ENCODE results near the gene IP6K3. TPM values are rescaled to one million over a fixed set of nuclear protein-coding genes. Genes with fewer than 3 reads are reported as not detected.

Gene IP6K3
- polyA plus RNA-seq, 1 of the 3 experiments (the other 2 are of a cell fraction): 0.21 TPM

- H3K4me2 ChIP-seq: no peak overlapping the region
- no peaks in the 10 kb centered on the region for H4K20me1 ChIP-seq (ENCODE audit: insufficient read depth)
- H2AFZ ChIP-seq (ENCODE audit: low read depth): no peak overlapping the region
- no peaks in the 10 kb centered on the region for H3K9me3 ChIP-seq
- peaks cover 44% of the 10 kb centered on the region for H3K27me3 ChIP-seq (ENCODE audit: insufficient read depth)
- no peak for TF ChIP-seq POLR2AphosphoS5 (IDR thresholded peaks at IDR 0.05; ENCODE audit: low read depth, low read length)
- TF ChIP-seq SMC3 (IDR thresholded peaks at IDR 0.05; ENCODE audit: low read depth, low read length): no peak
- no peak for TF ChIP-seq FOXJ3 (CRISPR knock-in tag; IDR thresholded peaks at IDR 0.05)
- TF ChIP-seq JUND (IDR thresholded peaks at IDR 0.05): no peak
- TF ChIP-seq MAX (IDR thresholded peaks at IDR 0.05; ENCODE audit: low read depth): no peak
- no peak for TF ChIP-seq RXRA (IDR thresholded peaks at IDR 0.05; ENCODE audit: borderline replicate concordance, low read depth)
- TF ChIP-seq USF1 (IDR thresholded peaks at IDR 0.05; ENCODE audit: borderline replicate concordance, low read depth): no peak
- TF ChIP-seq NFIC (IDR thresholded peaks at IDR 0.05; ENCODE audit: borderline replicate concordance): no peak
- TF ChIP-seq YY1 (IDR thresholded peaks at IDR 0.05; ENCODE audit: low read depth): no peak
- TF ChIP-seq RCOR1 (IDR thresholded peaks at IDR 0.05; ENCODE audit: low read length): no peak
- no peak for TF ChIP-seq USF2 (IDR thresholded peaks at IDR 0.05; ENCODE audit: borderline replicate concordance, low read depth, low read length)
- TF ChIP-seq MEF2A (IDR thresholded peaks at IDR 0.05; ENCODE audit: borderline replicate concordance, low read depth): no peak
- no peak for TF ChIP-seq TEAD4 (IDR thresholded peaks at IDR 0.05; ENCODE audit: borderline replicate concordance, insufficient read depth)
- no peak for TF ChIP-seq EP300 (IDR thresholded peaks at IDR 0.05; ENCODE audit: borderline replicate concordance in 1 of 2, low read depth in 1 of 2, low read length in 1 of 2)
- no peak for TF ChIP-seq NRF1 (IDR thresholded peaks at IDR 0.05; ENCODE audit: low read depth, low read length)
- TF ChIP-seq IRF3 (IDR thresholded peaks at IDR 0.05; ENCODE audit: low read depth, low read length): no peak
- no peak for TF ChIP-seq EZH2phosphoT487 (IDR thresholded peaks at IDR 0.05; ENCODE audit: borderline replicate concordance, low read depth)
- TF ChIP-seq RFX5 (IDR thresholded peaks at IDR 0.05; ENCODE audit: low read length): no peak
- TF ChIP-seq FOSL2 (IDR thresholded peaks at IDR 0.05; ENCODE audit: borderline replicate concordance, low read depth): no peak
- TF ChIP-seq PBX3 (IDR thresholded peaks at IDR 0.05): no peak
- no peak overlapping the region for H3K4me3 ChIP-seq (ENCODE audit: low read depth in 2 of 2, low read length in 1 of 2)
- ChIA-PET CTCF (interaction anchor here (1.9 kb wide), 1 partner anchor 25 kb away, joined by 11 read pairs; no protein-coding TSS in a partner anchor), POLR2A (no interaction called here)
- H3F3A ChIP-seq (replicated peaks; ENCODE audit: insufficient read depth): no peaks in the 10 kb centered on the region
- 75% methylated on average over 11 of the region's 11 CpGs for WGBS (ENCODE audit: low lambda C conversion rate)
- no peak overlapping the region for H3K9ac ChIP-seq
- H3K27ac ChIP-seq (ENCODE audit: low read depth in 2 of 2, low read length in 1 of 2): no peak overlapping the region
- no peaks in the 10 kb centered on the region for H3K79me2 ChIP-seq (ENCODE audit: insufficient read depth)
- no peaks in the 10 kb centered on the region for H3K9me2 ChIP-seq
- no peaks in the 10 kb centered on the region for H3K4me1 ChIP-seq (ENCODE audit: control insufficient read depth in 1 of 2, insufficient read depth in 2 of 2, low read depth in 1 of 2, low read length in 1 of 2)
- DNase-seq: no peak
- H3K36me3 ChIP-seq (replicated peaks in 1 of 2; ENCODE audit: control insufficient read depth in 1 of 2, insufficient read depth in 2 of 2, low read length in 1 of 2): no peaks in the 10 kb centered on the region
Observed at GRCh38 chr6:33719326-33719987, 27.2 kb downstream of the IP6K3 start.

Data from SK-N-SH (cell line).